BJ (cell line): Measurements from ENCODE around the gene HYDIN. TPM values are rescaled to one million over a fixed set of nuclear protein-coding genes. Genes with fewer than 3 reads are reported as not detected.

ENCODE experiments used
- CTCF ChIA-PET: fragments of 350-600 bp; formaldehyde crosslinking; extraction: SDS; loops from one replicate; lab custom pipeline; 2021; ENCODE audit warnings: antibody characterized with exemption, inconsistent platforms; lab: Yijun Ruan, JAX
- POLR2A ChIA-PET: fragments of 300-600 bp; sonication (Branson Sonifier 250); formaldehyde crosslinking; extraction: SDS; loops from one replicate; lab custom pipeline; 2021; ENCODE audit warnings: antibody characterized with exemption; lab: Charles Lee
- DNase-seq: peaks from one replicate; pipeline ENCODE4 v3.0.0-alpha.2; 2011; ENCODE audit warnings: low read depth
- H3K27me3 ChIP-seq: 2 replicates; pipeline ENCODE4 v1.6.0; 2011; ENCODE audit warnings: low read length; ENCODE audit not compliant: control insufficient read depth, insufficient read depth
- H3K36me3 ChIP-seq: 2 replicates; pipeline ENCODE4 v1.5.1; 2011; ENCODE audit warnings: low read length; ENCODE audit not compliant: control insufficient read depth, insufficient read depth
- H3K4me3 ChIP-seq: 2 replicates; pipeline ENCODE4 v1.5.1; 2011; ENCODE audit warnings: low read depth, mild to moderate bottlenecking, control low read depth, low read length
- CTCF ChIP-seq: IDR thresholded peaks from 2 replicates; pipeline ENCODE4 v1.5.1; 2011; ENCODE audit warnings: low read depth, mild to moderate bottlenecking, control low read depth, inconsistent platforms, low read length, moderate library complexity; ENCODE audit not compliant: insufficient read depth
- polyA plus RNA-seq: library from polyadenylated mRNA; depleted of rRNA; stranded (reverse); fragments of >200 nt; gene quantifications from 2 replicates; pipeline ENCODE4 v1.2.3, GENCODE V29; 2011

The HYDIN gene
- polyA plus RNA-seq, 1 experiment, result 0.47 TPM

DNA sequence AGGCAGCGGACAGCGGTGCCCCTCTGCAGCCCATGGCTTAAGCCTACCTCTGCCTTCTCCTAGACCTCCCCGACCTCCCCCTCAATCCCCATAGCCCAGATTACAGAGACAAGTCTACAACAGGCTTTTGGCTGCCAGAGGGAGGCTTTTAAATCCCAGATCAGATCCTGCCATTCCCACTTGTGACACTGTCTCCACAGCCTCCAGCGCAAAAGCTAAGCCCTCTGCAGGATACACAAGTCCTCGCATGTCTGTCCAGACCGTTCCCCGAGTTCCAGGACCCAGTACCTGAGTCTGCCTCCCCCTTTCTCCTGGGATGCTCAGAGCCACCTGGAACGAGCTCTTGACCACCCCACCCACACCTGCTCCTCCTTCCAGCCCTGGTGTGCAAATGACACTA lies 460.8 kb downstream of the HYDIN start:
- no peak for DNase-seq
- no peak overlapping the region for H3K4me3 ChIP-seq
- CTCF ChIA-PET, result interaction anchor here (0.8 to 6.2 kb wide), 17 partner anchors 10 to 393 kb away, joined by 3 to 117 read pairs (median 21); partner anchors contain the start of gene MTSS2
- peaks cover 4% of the 10 kb centered on the region; the same call in 1 of the 2 replicates for H3K36me3 ChIP-seq
- no peak for TF ChIP-seq CTCF
- no peaks in the 10 kb centered on the region for H3K27me3 ChIP-seq
- POLR2A ChIA-PET, result interaction anchor here (0.5 to 1.1 kb wide), 3 partner anchors 66 to 102 kb away, joined by 3 to 11 read pairs (median 3); no protein-coding TSS in a partner anchor

GRCh38 chr16:70769131-70769530 lies 461.4 kb downstream of the HYDIN start:
- Histone ChIP-seq H3K4me3 (no peak overlapping the region), H3K36me3 (peaks cover 4% of the 10 kb centered on the region; the same call in 1 of the 2 replicates), H3K27me3 (no peaks in the 10 kb centered on the region)
- ChIA-PET POLR2A (interaction anchor here (0.5 kb wide), 1 partner anchor 101 kb away, joined by 3 read pairs; no protein-coding TSS in a partner anchor), CTCF (interaction anchor here (1.2 to 6.2 kb wide), 8 partner anchors 10 to 115 kb away, joined by 3 to 117 read pairs (median 30); partner anchors contain the start of gene MTSS2)
- TF ChIP-seq CTCF, result no peak
- no peak for DNase-seq

GRCh38 chr16:70768203-70768580 lies 462.3 kb downstream of the HYDIN start:
- no peak for DNase-seq
- Histone ChIP-seq H3K36me3 (peaks cover 4% of the 10 kb centered on the region), H3K4me3 (no peak overlapping the region), H3K27me3 (no peaks in the 10 kb centered on the region)
- POLR2A ChIA-PET, result no interaction called here
- TF ChIP-seq CTCF, result no peak
- CTCF ChIA-PET, result interaction anchor here (1.0 to 6.2 kb wide), 6 partner anchors 18 to 114 kb away, joined by 3 to 117 read pairs (median 20); partner anchors contain the start of gene MTSS2

- ChIA-PET CTCF (interaction anchor here (0.5 to 5.7 kb wide), 8 partner anchors 18 to 978 kb away, joined by 3 to 63 read pairs (median 4); no protein-coding TSS in a partner anchor), POLR2A (no interaction called here)
- no peaks in the 10 kb centered on the region for H3K27me3 ChIP-seq
- no peak overlapping the region for H3K4me3 ChIP-seq
- DNase-seq, result no peak
- TF ChIP-seq CTCF, result no peak
- peaks cover 4% of the 10 kb centered on the region for H3K36me3 ChIP-seq
Measured at GRCh38 chr16:70767377-70768202, 462.9 kb downstream of the HYDIN start.

DNA sequence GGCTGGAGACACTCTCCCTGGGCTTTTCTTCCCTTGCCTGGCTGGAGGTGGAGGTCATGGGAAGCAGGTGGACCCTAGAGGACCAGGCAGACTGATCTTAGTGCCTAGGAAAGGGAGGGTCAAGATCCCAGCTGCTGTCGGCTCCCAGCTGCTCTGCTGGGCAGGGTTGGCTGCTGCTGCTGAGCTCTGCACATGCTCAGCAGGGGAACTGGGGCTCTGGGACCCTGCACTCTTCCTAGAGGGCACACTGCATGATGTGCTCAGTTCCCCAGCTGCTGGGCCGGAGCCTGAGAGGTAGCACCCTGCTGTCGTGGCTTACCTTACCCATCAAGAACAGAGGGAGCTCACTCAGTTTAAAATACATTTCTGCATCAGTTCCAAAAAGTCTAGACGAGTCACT lies 463.9 kb downstream of the HYDIN start:
- POLR2A ChIA-PET, result no interaction called here
- no peak for DNase-seq
- H3K27me3 ChIP-seq, result no peaks in the 10 kb centered on the region
- H3K4me3 ChIP-seq, result no peak overlapping the region
- CTCF ChIA-PET, result interaction anchor here (0.5 to 1.4 kb wide), 4 partner anchors 23 to 977 kb away, joined by 3 to 7 read pairs (median 4); no protein-coding TSS in a partner anchor
- H3K36me3 ChIP-seq, result peaks cover 4% of the 10 kb centered on the region
- TF ChIP-seq CTCF, result no peak
